ENCODE measurements around the gene EPHB2. TPM values are rescaled to one million over a fixed set of nuclear protein-coding genes. Genes with fewer than 3 reads are reported as not detected.

The EPHB2 gene
- total and polyA plus RNA-seq, 2 of the 4 experiments (the other 2 are of a cell fraction) = 52.3 to 58.8 TPM

DNA sequence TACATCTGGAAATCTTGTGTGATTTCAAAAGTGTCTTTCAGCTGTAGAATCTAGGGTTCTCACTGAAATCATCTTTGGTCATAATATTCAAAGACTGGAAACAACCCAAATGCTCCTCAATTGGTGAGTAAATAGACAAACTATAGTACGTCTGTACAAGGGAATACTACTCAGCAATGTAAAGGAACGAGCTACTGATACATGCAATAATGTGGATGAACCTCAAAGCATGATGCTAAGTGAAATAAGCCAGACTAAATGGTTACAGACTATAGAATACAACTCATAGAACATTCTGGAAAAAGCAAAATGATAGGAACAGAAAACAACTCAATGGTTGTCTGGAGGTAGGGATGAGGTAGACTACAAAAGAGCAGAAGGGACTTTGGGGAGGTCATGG lies 259.5 kb downstream of the EPHB2 start:
- Histone ChIP-seq H4K8ac (ENCODE audit: low read depth in 2 of 2, low read length in 2 of 2) (no peak overlapping the region), H3K4ac (ENCODE audit: low read depth, low read length) (no peak overlapping the region), H3K27me3 (ENCODE audit: control insufficient read depth, insufficient read depth, low read length) (peaks cover 47% of the 10 kb centered on the region), H3K9me1 (ENCODE audit: insufficient read depth, low read length) (no peaks in the 10 kb centered on the region), H3K36me3 (ENCODE audit: control insufficient read depth, insufficient read depth, low read length) (no peaks in the 10 kb centered on the region), H4K5ac (ENCODE audit: low read depth, low read length) (no peak overlapping the region), H3K9ac (ENCODE audit: low read depth, low read length) (no peak overlapping the region), H2AK5ac (ENCODE audit: low read depth, low read length) (no peak overlapping the region), H3K27ac (ENCODE audit: insufficient read depth, low read length) (no peak overlapping the region), H3K4me2 (ENCODE audit: low read depth, low read length) (no peak overlapping the region), H2BK5ac (ENCODE audit: low read depth, low read length, poor library complexity, severe bottlenecking) (no peak overlapping the region), H2AFZ (replicated peaks; ENCODE audit: low read length, poor library complexity) (no peak overlapping the region), H2AK9ac (replicated peaks; ENCODE audit: low read depth, low read length, poor library complexity) (no peak overlapping the region), H3K56ac (ENCODE audit: extremely low read depth, insufficient read depth, low read length) (no peak overlapping the region), H2BK20ac (ENCODE audit: low read depth, low read length) (no peak overlapping the region), H2BK15ac (ENCODE audit: low read depth, low read length) (no peak overlapping the region), H3K79me1 (ENCODE audit: low read depth in 1 of 2, low read length in 2 of 2) (no peaks in the 10 kb centered on the region), H3K9me3 (ENCODE audit: control insufficient read depth, insufficient read depth, low read length) (peaks cover 8% of the 10 kb centered on the region), H3K14ac (replicated peaks; ENCODE audit: low read depth, low read length) (no peak overlapping the region), H3K18ac (ENCODE audit: low read depth, low read length) (no peak overlapping the region), H2BK120ac (ENCODE audit: low read depth, low read length) (no peak overlapping the region), H3K4me1 (ENCODE audit: control insufficient read depth, insufficient read depth, low read length) (peaks cover 2% of the 10 kb centered on the region; the same call in 1 of the 2 replicates), H4K91ac (ENCODE audit: insufficient read depth, low read depth, low read length) (no peak overlapping the region), H4K20me1 (ENCODE audit: insufficient read depth, low read length) (0 out of 2 replicates have a peak, but pooled peaks cover 3% of the 10 kb centered on the region), H3K23ac (ENCODE audit: low read depth, low read length) (no peak overlapping the region), H3K4me3 (ENCODE audit: insufficient read depth, low read depth, low read length) (no peak overlapping the region)
- WGBS, 2 experiments (ENCODE audit: extremely low coverage in 2 of 2, insufficient read length in 1 of 2) = no CpG with 5 or more reads among the region's 2 CpGs
- CTCF ChIA-PET = no interaction called here
- DNase-seq = no peak
- dilution Hi-C loops (cut with HindIII; ENCODE audit: low sequenced_read_pairs, unreplicated experiment) = no loop called here
- POLR2A ChIA-PET (ENCODE audit: unreplicated experiment) = no interaction called here
- no peak for TF ChIP-seq RCOR1 (IDR thresholded peaks at IDR 0.05; ENCODE audit: insufficient replicate concordance, low read length)
- no peak for TF ChIP-seq FOS (IDR thresholded peaks at IDR 0.05; ENCODE audit: low read depth, low read length)
- no peak for TF ChIP-seq RAD21 (IDR thresholded peaks at IDR 0.05; ENCODE audit: low read length)
- intact Hi-C loops (cut with micrococcal nuclease) = loop anchor here (10.0 kb wide), 1 partner anchor 665 kb away; no protein-coding TSS in a partner anchor
- ATAC-seq (ENCODE audit: low read depth) = no peak
- in situ Hi-C loops (cut with MboI; ENCODE audit: low sequenced_read_pairs) = loop anchor here (10.0 kb wide), 1 partner anchor 565 kb away; the partner anchor contains the start of gene E2F2
- BruUV-seq (replicated peaks) = no TSS peak

Small RNA genes within 50 kb of the gene (microRNA-seq; reads per million reads assigned to microRNA genes)
- gene MIR4253 (ENCODE audit: insufficient read depth in 1 of 2, insufficient read length in 1 of 2, unreplicated experiment in 1 of 2) (0 reads per million in 2 experiments), gene MIR4684 (ENCODE audit: insufficient read depth in 1 of 2, insufficient read length in 1 of 2, unreplicated experiment in 1 of 2) (0 to 2.1 reads per million in 2 experiments)

Small RNA genes within 50 kb of the gene (small RNA-seq; reads per million reads assigned to genes)
- gene MIR4253 (0 reads per million in 5 experiments), gene MIR4684 (0 reads per million in 5 experiments)

Other genes starting within 250 kb of the EPHB2 start
- not detected in 2 replicates for gene EPHA8, start 147.3 kb upstream of the EPHB2 start, total RNA-seq (2012; rRNA removed)
- gene EPHA8, start 147.3 kb upstream of the EPHB2 start, polyA plus RNA-seq (2012; rRNA removed) = not detected in 2 replicates
- gene C1QA, start 74.2 kb upstream of the EPHB2 start, total RNA-seq (2012; rRNA removed) = not detected in 2 replicates
- not detected in 2 replicates for gene C1QA, start 74.2 kb upstream of the EPHB2 start, polyA plus RNA-seq (2012; rRNA removed)
- gene C1QC, start 67.2 kb upstream of the EPHB2 start, total RNA-seq (2012; rRNA removed) = not detected in 2 replicates
- not detected in 2 replicates for gene C1QC, start 67.2 kb upstream of the EPHB2 start, polyA plus RNA-seq (2012; rRNA removed)
- not detected in 2 replicates for gene C1QB, start 57.6 kb upstream of the EPHB2 start, total RNA-seq (2012; rRNA removed)
- gene C1QB, start 57.6 kb upstream of the EPHB2 start, polyA plus RNA-seq (2012; rRNA removed) = not detected in 2 replicates

Measured in IMR-90 (cell line).